HepG2 (cell line): ENCODE data around the gene ABCC2. TPM values are rescaled to one million over a fixed set of nuclear protein-coding genes. Genes with fewer than 3 reads are reported as not detected.

ENCODE experiments used
- ATAC-seq: fragments of 200-7000 bp; cut with Tn5 transposase; 3 replicates; pipeline ENCODE4 v1.9.1; 2020; ENCODE audit warnings: mild to moderate bottlenecking, moderate library complexity
- BruUV-seq: library from RNA; stranded (reverse); fragments of 400-500 nt; replicated peaks from 2 replicates; lab custom pipeline; 2021; lab: Mats Ljungman, UMichigan
- CTCF ChIA-PET: fragments of 300-600 bp; formaldehyde crosslinking; extraction: SDS; loops from one replicate; lab custom pipeline; 2021; ENCODE audit warnings: low total read pairs, inconsistent platforms, low intra/inter-chr PET ratio; lab: Yijun Ruan, JAX
- POLR2A ChIA-PET: fragments of 350-600 bp; sonication (Branson Sonifier 250); formaldehyde crosslinking; loops from one replicate; lab custom pipeline; 2020; ENCODE audit warnings: antibody characterized with exemption, inconsistent platforms; lab: Yijun Ruan, JAX
- DNase-seq: peaks from one replicate; pipeline ENCODE4 v3.0.0-alpha.2; 2015; ENCODE audit warnings: low spot score
- FAIRE-seq: peaks from 3 replicates; lab custom pipeline; 2011; peaks lifted over from hg19 to GRCh38; lab: Jason Lieb, UNC
- H2AFZ ChIP-seq: one replicate; pipeline ENCODE4 v1.6.1; 2011; ENCODE audit warnings: low read length, inconsistent platforms
- H3K27ac ChIP-seq: fragments of 300-600 bp; 3 replicates; pipeline ENCODE4 v1.8.0; 2011; ENCODE audit warnings: mixed run types, mild to moderate bottlenecking, mixed read lengths, low read length, inconsistent platforms; ENCODE audit not compliant: insufficient read depth; ENCODE audit errors: extremely low read length
- H3K27me3 ChIP-seq, 2 experiments: fragments of 200-600 bp in 1 of 2; 2 replicates in 1 of 2; 3 replicates in 1 of 2; pipeline versions ENCODE4 v1.6.0 to v1.8.0; 2011; ENCODE audit warnings: low read length in 2 of 2, mild to moderate bottlenecking in 2 of 2, moderate library complexity in 2 of 2, inconsistent platforms in 1 of 2; ENCODE audit not compliant: insufficient read depth in 2 of 2, control insufficient read depth in 1 of 2
- H3K36me3 ChIP-seq, 2 experiments: fragments of 200-600 bp in 1 of 2; replicated peaks in 1 of 2; 2 replicates in 1 of 2; 3 replicates in 1 of 2; pipeline versions ENCODE4 v1.5.1 to v1.8.0; 2011; ENCODE audit warnings: low read length in 2 of 2, inconsistent platforms in 1 of 2; ENCODE audit not compliant: insufficient read depth in 2 of 2, control insufficient read depth in 1 of 2
- H3K4me1 ChIP-seq: 2 replicates; pipeline ENCODE4 v1.5.1; 2012; ENCODE audit warnings: low read length, inconsistent platforms; ENCODE audit not compliant: insufficient read depth
- H3K4me2 ChIP-seq: 2 replicates; pipeline ENCODE4 v1.6.0; 2011; ENCODE audit warnings: low read depth, low read length, inconsistent platforms
- H3K4me3 ChIP-seq, 3 experiments: fragments of 200-600 bp in 1 of 3; sonication (generic), shearing (Covaris generic) in 1 of 3; replicated peaks in 1 of 3; 2 replicates each; pipeline ENCODE4 v1.5.1; 2011 to 2016; ENCODE audit warnings: low read length in 3 of 3, inconsistent platforms in 2 of 3, low read depth in 2 of 3, mild to moderate bottlenecking in 2 of 3, control low read depth in 1 of 3, mixed read lengths in 1 of 3; ENCODE audit not compliant: insufficient read depth in 1 of 3
- H3K79me2 ChIP-seq: one replicate; pipeline ENCODE4 v1.6.1; 2011; ENCODE audit warnings: low read length, inconsistent platforms; ENCODE audit not compliant: insufficient read depth
- H3K9ac ChIP-seq: 2 replicates; pipeline ENCODE4 v1.6.0; 2011; ENCODE audit warnings: mild to moderate bottlenecking, low read depth, low read length, inconsistent platforms; ENCODE audit not compliant: insufficient read depth
- H3K9me3 ChIP-seq: 2 replicates; pipeline ENCODE4 v1.5.1; 2012; ENCODE audit warnings: mild to moderate bottlenecking, low read length
- H4K20me1 ChIP-seq: 2 replicates; pipeline ENCODE4 v1.6.0; 2011; ENCODE audit warnings: inconsistent platforms, mild to moderate bottlenecking, low read length, moderate library complexity; ENCODE audit not compliant: insufficient read depth
- CHCHD3 ChIP-seq: sonication (generic); formaldehyde crosslinking; IDR thresholded peaks from 2 replicates; pipeline ENCODE4 v1.8.0; 2022; ENCODE audit warnings: mild to moderate bottlenecking, missing genetic modification reagents, moderate library complexity
- CREBL2 ChIP-seq: sonication (generic); formaldehyde crosslinking; IDR thresholded peaks from 2 replicates; pipeline ENCODE4 v1.8.1; 2023; ENCODE audit warnings: missing genetic modification reagents, mild to moderate bottlenecking, borderline replicate concordance
- EZH2 ChIP-seq: conservative IDR thresholded peaks from 2 replicates; pipeline ENCODE4 v1.6.1; 2012; ENCODE audit warnings: mild to moderate bottlenecking, low read depth, low read length, moderate library complexity
- MAFF ChIP-seq: IDR thresholded peaks from 2 replicates; pipeline ENCODE4 v1.6.1; 2011; ENCODE audit warnings: low read depth, low read length, improper control_type of control experiment
- MAFK ChIP-seq, 2 experiments: IDR thresholded peaks in 1 of 2; conservative IDR thresholded peaks in 1 of 2; 2 replicates each; pipeline ENCODE4 v1.6.1; 2011; ENCODE audit warnings: improper control_type of control experiment in 2 of 2, low read length in 2 of 2
- NFYC ChIP-seq: IDR thresholded peaks from 2 replicates; pipeline ENCODE4 v1.6.1; 2016; ENCODE audit warnings: missing genetic modification reagents, missing compliant biosample characterization
- POLR2A ChIP-seq, 2 experiments: IDR thresholded peaks; 2 replicates each; pipeline ENCODE4 v1.6.1; 2011; ENCODE audit warnings: low read depth in 2 of 2, low read length in 2 of 2, mild to moderate bottlenecking in 1 of 2, moderate library complexity in 1 of 2; ENCODE audit not compliant: insufficient read depth in 1 of 2
- SALL2 ChIP-seq: sonication (generic); formaldehyde crosslinking; IDR thresholded peaks from 2 replicates; pipeline ENCODE4 v1.8.1; 2023; ENCODE audit warnings: mild to moderate bottlenecking, missing genetic modification reagents, inconsistent platforms
- USF2 ChIP-seq, 2 experiments: sonication (generic) in 1 of 2; formaldehyde crosslinking in 1 of 2; IDR thresholded peaks; 2 replicates each; pipeline versions ENCODE4 v1.5.1 to v1.6.1; 2011 to 2020; ENCODE audit warnings: borderline replicate concordance in 1 of 2, low read depth in 1 of 2, low read length in 1 of 2, mild to moderate bottlenecking in 1 of 2, missing genetic modification reagents in 1 of 2, moderate library complexity in 1 of 2
- ZFP1 ChIP-seq: IDR thresholded peaks from 2 replicates; pipeline ENCODE4 v1.6.1; 2016
- ZMYM2 ChIP-seq: sonication (generic); formaldehyde crosslinking; IDR thresholded peaks from 2 replicates; pipeline ENCODE4 v1.8.0; 2022; ENCODE audit warnings: mild to moderate bottlenecking, missing genetic modification reagents
- ZNF101 ChIP-seq: sonication (generic); formaldehyde crosslinking; IDR thresholded peaks from 2 replicates; pipeline ENCODE4 v1.4.0; 2020; ENCODE audit warnings: mild to moderate bottlenecking, low read depth, missing genetic modification reagents, borderline replicate concordance
- ZNF275 ChIP-seq: sonication (generic); formaldehyde crosslinking; IDR thresholded peaks from 2 replicates; pipeline ENCODE4 v1.8.0; 2022; ENCODE audit warnings: missing genetic modification reagents, mild to moderate bottlenecking, inconsistent platforms, borderline replicate concordance
- ZNF570 ChIP-seq: sonication (generic); formaldehyde crosslinking; IDR thresholded peaks from 2 replicates; pipeline ENCODE4 v1.4.0; 2020; ENCODE audit warnings: mild to moderate bottlenecking, missing genetic modification reagents, borderline replicate concordance
- ZNF883 ChIP-seq: sonication (generic); formaldehyde crosslinking; IDR thresholded peaks from 2 replicates; pipeline ENCODE4 v1.5.1; 2020; ENCODE audit warnings: mild to moderate bottlenecking, missing genetic modification reagents; ENCODE audit errors: not compliant biosample characterization
- WGBS: methylation state at CpG from one replicate; pipeline ENCODE4 v1.1.6; 2017; ENCODE audit warnings: low lambda C conversion rate; 5-methylcytosine and 5-hydroxymethylcytosine counted together
- in situ Hi-C: cut with HindIII; loops from 2 replicates; pipeline ENCODE4 v1.10.0; 2017; ENCODE audit warnings: low pct_unique_long_range_greater_than_20kb; ENCODE audit not compliant: extremely low pct_ligation_motif_present
- intact Hi-C: fragments of 100-400 bp; cut with micrococcal nuclease; formaldehyde crosslinking; loops from one replicate; pipeline ENCODE4 v1.10.0; 2022; ENCODE audit not compliant: unreplicated experiment
- polyA plus RNA-seq, 8 experiments: library from polyadenylated mRNA; depleted of rRNA in 3 of 8; stranded (reverse) in 7 of 8; unstranded in 1 of 8; fragments of >200 nt; fragmentation: Illumina TruSeq in 4 of 8; extraction: Trizol in 4 of 8; gene quantifications; 2 replicates each; pipeline versions ENCODE4 v1.2.1 to v1.2.3, GENCODE V29; 2011 to 2016; ENCODE audit warnings: low read depth in 4 of 8, missing spikeins in 1 of 8, mixed read lengths in 1 of 8; ENCODE audit not compliant: insufficient read depth in 1 of 8
- total RNA-seq, 5 experiments: library from RNA; depleted of rRNA; stranded (reverse); fragments of >200 nt; fragmentation: Illumina TruSeq; extraction: Trizol; gene quantifications; 2 replicates each; pipeline ENCODE4 v1.2.3, GENCODE V29; 2016; ENCODE audit warnings: low read depth in 1 of 5

Gene ABCC2
- total and polyA plus RNA-seq, 2 of the 13 experiments (the other 11 are each of a cell fraction or from before 2014, with no cell fraction given): 181 to 497 TPM

- H3K4me2 ChIP-seq: no peak overlapping the region
- no peak for DNase-seq
- no peak for ATAC-seq
- TF ChIP-seq MAFF (peak; percentile 91), MAFK (conservative IDR thresholded peaks at IDR 0.05 in 1 of 2, IDR thresholded peaks at IDR 0.05 in 1 of 2; ENCODE audit: low read length in 2 of 2) (peak; percentile 92 to 94), USF2 (IDR thresholded peaks at IDR 0.05; ENCODE audit: low read depth, low read length) (no peak), USF2 (CRISPR knock-in tag; IDR thresholded peaks at IDR 0.05; ENCODE audit: borderline replicate concordance) (no peak)
- TF ChIP-seq, all 625 proteins: peak for 2
- in situ Hi-C loops: no loop called here
- BruUV-seq: no TSS peak
- POLR2A ChIA-PET: no interaction called here
- H3K79me2 ChIP-seq: peaks cover 13% of the 10 kb centered on the region
- H2AFZ ChIP-seq: no peak overlapping the region
- H3K27me3 ChIP-seq: no peaks in the 10 kb centered on the region
- FAIRE-seq: no peak
- peaks cover 14% of the 10 kb centered on the region for H3K9me3 ChIP-seq
- intact Hi-C loops: no loop called here
- H3K4me1 ChIP-seq: peaks cover 6% of the 10 kb centered on the region; the same call in 1 of the 2 replicates
- no peak overlapping the region for H3K4me3 ChIP-seq
- peaks cover 14 to 71% of the 10 kb centered on the region in 2 experiments for H3K36me3 ChIP-seq
- CTCF ChIA-PET: no interaction called here
- WGBS: 97% methylated on average over 3 of the region's 3 CpGs
- no peak overlapping the region for H3K9ac ChIP-seq
- H4K20me1 ChIP-seq: no peaks in the 10 kb centered on the region
- no peak overlapping the region for H3K27ac ChIP-seq
These were observed 41.4 kb upstream of the ABCC2 start for GRCh38 chr10:99740933-99741559.

DNA sequence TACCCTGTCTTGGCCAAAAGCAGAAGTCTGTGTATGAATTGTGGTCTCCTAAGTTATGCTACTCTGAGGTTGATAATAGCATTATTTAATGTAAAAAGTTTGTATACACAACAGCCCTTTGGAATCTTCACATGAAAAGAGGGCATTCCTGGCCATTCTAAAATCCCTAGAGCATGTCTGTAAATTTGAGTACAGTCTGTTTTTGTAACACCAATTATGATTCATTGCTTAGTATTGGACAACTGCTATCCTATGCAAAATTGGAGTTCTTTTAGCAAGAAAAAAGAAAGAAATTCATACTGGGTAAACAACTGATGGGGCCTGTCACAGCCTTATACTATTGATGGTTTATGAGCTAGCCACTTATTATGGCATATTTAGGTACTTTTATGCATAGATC is 40.2 kb upstream of the ABCC2 start:
- no peak for DNase-seq
- Histone ChIP-seq H3K4me2 (no peak overlapping the region), H2AFZ (no peak overlapping the region), H3K27me3 (no peaks in the 10 kb centered on the region), H3K4me3 (no peak overlapping the region), H4K20me1 (no peaks in the 10 kb centered on the region), H3K79me2 (peaks cover 13% of the 10 kb centered on the region), H3K36me3 (peaks cover 13 to 71% of the 10 kb centered on the region in 2 experiments), H3K9me3 (peaks cover 14% of the 10 kb centered on the region), H3K27ac (no peak overlapping the region), H3K4me1 (peaks cover 6% of the 10 kb centered on the region; the same call in 1 of the 2 replicates), H3K9ac (no peak overlapping the region)
- ChIA-PET CTCF (no interaction called here), POLR2A (no interaction called here)
- intact Hi-C loops (no loop called here), in situ Hi-C loops (no loop called here)
- no peak for FAIRE-seq
- BruUV-seq: no TSS peak
- ATAC-seq: no peak
- TF ChIP-seq CHCHD3 (CRISPR knock-in tag) (no peak), ZMYM2 (no peak), CREBL2 (CRISPR knock-in tag) (no peak), ZNF883 (CRISPR knock-in tag) (no peak), ZNF101 (CRISPR knock-in tag) (no peak), ZNF275 (CRISPR knock-in tag) (no peak), EZH2 (no peak), SALL2 (CRISPR knock-in tag) (no peak), ZNF570 (no peak), NFYC (no peak), POLR2A (IDR thresholded peaks at IDR 0.05; ENCODE audit: insufficient read depth in 1 of 2, low read depth in 2 of 2, low read length in 2 of 2) (no peak), ZFP1 (CRISPR knock-in tag) (no peak)
